ENCODE measurements around the gene PACRG.

DNA sequence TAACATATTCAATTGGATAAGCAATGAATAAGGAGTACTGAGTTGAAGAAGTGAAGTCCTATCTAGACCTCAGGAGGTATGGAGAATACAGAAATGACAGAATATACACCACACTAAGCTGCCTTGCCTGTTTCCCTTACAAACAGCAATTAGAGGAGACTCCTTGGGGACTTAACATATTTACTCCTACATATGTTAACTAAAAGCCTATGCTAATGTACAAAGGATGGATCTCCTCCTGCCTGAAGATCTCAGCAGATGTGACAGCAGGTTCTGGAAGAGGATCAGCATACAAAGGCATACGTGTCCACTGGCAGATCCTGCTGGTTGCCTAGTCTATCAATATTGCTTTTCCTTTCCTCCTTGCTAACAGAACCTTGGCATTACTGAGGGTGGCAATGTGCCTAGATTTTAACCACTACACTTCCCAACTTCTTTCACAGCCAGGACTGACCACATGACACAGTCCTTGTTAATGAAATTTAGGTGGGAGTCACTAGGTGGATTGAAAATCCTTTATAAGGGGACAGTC is 29.8 kb upstream of the PACRG start:
- TF ChIP-seq, protein P1, sequence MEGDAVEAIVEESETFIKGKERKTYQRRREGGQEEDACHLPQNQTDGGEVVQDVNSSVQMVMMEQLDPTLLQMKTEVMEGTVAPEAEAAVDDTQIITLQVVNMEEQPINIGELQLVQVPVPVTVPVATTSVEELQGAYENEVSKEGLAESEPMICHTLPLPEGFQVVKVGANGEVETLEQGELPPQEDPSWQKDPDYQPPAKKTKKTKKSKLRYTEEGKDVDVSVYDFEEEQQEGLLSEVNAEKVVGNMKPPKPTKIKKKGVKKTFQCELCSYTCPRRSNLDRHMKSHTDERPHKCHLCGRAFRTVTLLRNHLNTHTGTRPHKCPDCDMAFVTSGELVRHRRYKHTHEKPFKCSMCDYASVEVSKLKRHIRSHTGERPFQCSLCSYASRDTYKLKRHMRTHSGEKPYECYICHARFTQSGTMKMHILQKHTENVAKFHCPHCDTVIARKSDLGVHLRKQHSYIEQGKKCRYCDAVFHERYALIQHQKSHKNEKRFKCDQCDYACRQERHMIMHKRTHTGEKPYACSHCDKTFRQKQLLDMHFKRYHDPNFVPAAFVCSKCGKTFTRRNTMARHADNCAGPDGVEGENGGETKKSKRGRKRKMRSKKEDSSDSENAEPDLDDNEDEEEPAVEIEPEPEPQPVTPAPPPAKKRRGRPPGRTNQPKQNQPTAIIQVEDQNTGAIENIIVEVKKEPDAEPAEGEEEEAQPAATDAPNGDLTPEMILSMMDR (IDR thresholded peaks at IDR 0.05; ENCODE audit: poor library complexity, severe bottlenecking), result no peak
- TF ChIP-seq EP300 (conservative IDR thresholded peaks at IDR 0.05; ENCODE audit: poor library complexity, severe bottlenecking) (no peak), TAF1 (IDR thresholded peaks at IDR 0.05; ENCODE audit: low read depth) (no peak)

All from neural cell (in vitro differentiated cells).